Measurements from ENCODE around the gene FLT3.

Gene FLT3

GRCh38 chr13:27991881-27992280 is 108.5 kb downstream of the FLT3 start:
- Histone ChIP-seq H3K27me3 (ENCODE audit: control insufficient read depth in 1 of 2, insufficient read depth in 2 of 2, low read length in 2 of 2) (peaks cover 0 to 3% of the 10 kb centered on the region in 2 donors), H3K9me3 (ENCODE audit: low read length) (no peaks in the 10 kb centered on the region), H3K27ac (ENCODE audit: low read depth, low read length) (no peak overlapping the region), H3K4me3 (ENCODE audit: low read depth in 1 of 2, low read length in 2 of 2) (no peak overlapping the region), H3K4me1 (ENCODE audit: insufficient read depth, low read length) (no peaks in the 10 kb centered on the region), H3K9ac (ENCODE audit: low read length) (no peak overlapping the region), H3K36me3 (ENCODE audit: insufficient read depth, low read length) (no peaks in the 10 kb centered on the region)

- Histone ChIP-seq H3K9ac (ENCODE audit: low read length) (no peak within 1 kb of the TSS), H3K36me3 (ENCODE audit: insufficient read depth, low read length) (no peaks in the 10 kb centered on the region), H3K27ac (ENCODE audit: low read depth, low read length) (no peak within 1 kb of the TSS), H3K4me1 (ENCODE audit: insufficient read depth, low read length) (no peaks in the 10 kb centered on the region), H3K27me3 (ENCODE audit: control insufficient read depth in 1 of 2, insufficient read depth in 2 of 2, low read length in 2 of 2) (peaks cover 6 to 7% of the 10 kb centered on the region in 2 donors), H3K9me3 (ENCODE audit: low read length) (no peaks in the 10 kb centered on the region), H3K4me3 (ENCODE audit: low read depth in 1 of 2, low read length in 2 of 2) (no peak within 1 kb of the TSS)
Observed at GRCh38 chr13:27988520-27988919, 111.9 kb downstream of the FLT3 start, which contains the start of gene URAD. Gene URAD, minus strand, starts transcription at chr13:27988693. Its CDS starts 56 bp downstream, at chr13:27988637.

- Histone ChIP-seq H3K27ac (ENCODE audit: low read depth, low read length) (no peak overlapping the region), H3K4me1 (ENCODE audit: insufficient read depth, low read length) (no peaks in the 10 kb centered on the region), H3K4me3 (ENCODE audit: low read depth in 1 of 2, low read length in 2 of 2) (no peak overlapping the region), H3K36me3 (ENCODE audit: insufficient read depth, low read length) (no peaks in the 10 kb centered on the region), H3K27me3 (ENCODE audit: control insufficient read depth in 1 of 2, insufficient read depth in 2 of 2, low read length in 2 of 2) (peaks cover 24 to 29% of the 10 kb centered on the region in 2 donors), H3K9me3 (ENCODE audit: low read length) (no peaks in the 10 kb centered on the region), H3K9ac (ENCODE audit: low read length) (no peak overlapping the region)
Observed at GRCh38 chr13:27985600-27985999, 114.8 kb downstream of the FLT3 start.

DNA sequence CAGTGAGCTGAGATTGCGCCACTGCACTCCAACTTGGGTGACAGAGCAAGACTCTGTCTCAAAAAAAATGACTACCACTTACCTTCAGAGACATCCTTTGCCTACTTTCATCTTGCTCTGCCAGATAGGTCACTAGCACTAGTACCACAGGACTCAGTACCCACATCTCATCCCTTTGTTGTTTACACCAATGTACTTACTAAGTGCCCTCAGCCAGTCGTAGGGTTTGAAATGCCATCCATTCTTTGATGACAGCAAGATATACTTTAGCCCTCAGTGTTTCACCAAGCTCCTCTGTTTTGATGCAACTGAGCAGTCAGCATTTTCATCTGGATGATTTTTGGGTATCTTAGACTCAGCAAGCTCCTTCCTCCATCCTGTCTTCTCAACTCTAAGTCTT is 118.0 kb downstream of the FLT3 start:
- peaks cover 43 to 61% of the 10 kb centered on the region in 2 donors for H3K27me3 ChIP-seq (ENCODE audit: control insufficient read depth in 1 of 2, insufficient read depth in 2 of 2, low read length in 2 of 2)
- no peak overlapping the region for H3K4me3 ChIP-seq (ENCODE audit: low read depth in 1 of 2, low read length in 2 of 2)
- H3K9me3 ChIP-seq (ENCODE audit: low read length), result no peaks in the 10 kb centered on the region
- no peak overlapping the region for H3K9ac ChIP-seq (ENCODE audit: low read length)
- H3K27ac ChIP-seq (ENCODE audit: low read depth, low read length), result no peak overlapping the region
- H3K4me1 ChIP-seq (ENCODE audit: insufficient read depth, low read length), result peaks cover 6% of the 10 kb centered on the region
- H3K36me3 ChIP-seq (ENCODE audit: insufficient read depth, low read length), result no peaks in the 10 kb centered on the region

DNA sequence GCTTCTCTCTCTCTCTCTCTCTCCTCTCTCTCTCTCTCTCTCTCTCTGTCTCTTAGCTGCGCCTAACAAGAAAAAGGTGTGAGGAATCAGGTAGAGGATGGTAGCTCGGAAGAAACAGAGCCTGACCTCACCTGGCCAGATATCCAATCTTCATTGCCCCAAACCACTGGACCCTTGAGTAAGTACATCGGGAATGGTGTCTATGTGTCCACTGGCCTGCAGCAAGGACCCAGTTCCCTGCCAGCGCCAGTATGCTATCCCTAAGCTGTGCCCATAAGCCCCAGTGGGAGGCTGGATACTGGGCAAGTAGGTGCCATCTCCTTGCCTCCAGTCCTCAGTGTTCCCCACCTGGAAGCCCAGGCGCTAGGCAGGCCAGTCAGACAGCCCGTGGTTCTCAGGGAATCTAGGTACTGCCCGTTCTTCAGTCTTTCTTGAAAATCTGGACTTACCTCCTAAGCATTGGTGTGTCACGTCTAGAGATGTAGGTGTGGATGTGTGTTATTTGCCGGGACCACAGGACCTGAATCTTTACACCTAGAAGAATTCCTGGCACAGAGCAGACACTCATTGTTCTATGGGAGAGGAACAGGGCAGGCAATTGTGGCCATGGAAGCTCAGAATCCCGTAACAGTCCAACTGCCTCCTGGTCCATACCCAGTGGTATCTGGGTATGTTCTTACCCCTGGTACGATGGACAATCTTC is 119.2 kb downstream of the FLT3 start:
- peaks cover 48 to 64% of the 10 kb centered on the region in 2 donors for H3K27me3 ChIP-seq (ENCODE audit: control insufficient read depth in 1 of 2, insufficient read depth in 2 of 2, low read length in 2 of 2)
- no peak overlapping the region for H3K9ac ChIP-seq (ENCODE audit: low read length)
- no peak overlapping the region for H3K4me3 ChIP-seq (ENCODE audit: low read depth in 1 of 2, low read length in 2 of 2)

DNA sequence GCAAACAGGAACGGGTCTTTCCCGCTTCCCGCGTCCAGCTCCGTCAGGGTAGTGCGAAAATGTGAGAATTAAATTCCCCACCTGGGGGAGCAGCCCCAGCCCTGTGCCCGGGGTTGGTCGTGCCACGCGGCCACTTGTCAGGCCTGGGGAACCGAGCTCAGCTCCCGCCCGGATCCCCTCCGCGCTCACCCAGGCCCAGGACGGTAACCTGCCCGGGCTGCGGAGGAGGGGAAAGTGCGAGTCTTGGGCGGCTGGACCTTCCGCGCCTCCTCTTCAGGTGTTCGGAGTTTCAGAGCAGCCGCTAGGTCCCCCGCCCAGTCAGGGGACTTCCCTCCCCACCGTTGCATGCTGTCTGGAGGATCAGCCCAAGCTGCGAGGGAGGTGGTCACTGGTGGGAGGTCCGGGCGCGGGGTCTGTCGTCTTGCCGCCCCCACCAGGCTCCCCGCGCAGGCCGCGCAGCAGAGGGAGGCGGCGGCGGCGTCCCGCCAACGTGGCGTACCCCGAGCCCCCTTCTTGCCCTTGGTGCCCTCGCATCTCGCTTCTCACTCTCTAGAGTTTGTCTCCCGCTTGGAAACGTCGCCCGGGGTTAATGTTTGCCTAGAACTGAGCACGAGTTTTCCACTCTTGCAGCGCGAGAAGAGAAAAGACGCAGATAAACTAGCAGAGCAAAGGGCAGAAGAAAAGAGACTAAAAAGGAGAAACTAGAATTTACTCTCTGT is 119.9 kb downstream of the FLT3 start:
- Histone ChIP-seq H3K4me3 (ENCODE audit: low read depth in 1 of 2, low read length in 2 of 2) (no peak overlapping the region), H3K27me3 (ENCODE audit: control insufficient read depth in 1 of 2, insufficient read depth in 2 of 2, low read length in 2 of 2) (peaks cover 53 to 72% of the 10 kb centered on the region in 2 donors), H3K36me3 (ENCODE audit: insufficient read depth, low read length) (no peaks in the 10 kb centered on the region), H3K27ac (ENCODE audit: low read depth, low read length) (no peak overlapping the region), H3K9me3 (ENCODE audit: low read length) (no peaks in the 10 kb centered on the region), H3K9ac (ENCODE audit: low read length) (no peak overlapping the region), H3K4me1 (ENCODE audit: insufficient read depth, low read length) (peaks cover 6% of the 10 kb centered on the region)

More for the DNA sequence above, 119.2 kb downstream of the FLT3 start:
- Histone ChIP-seq H3K27ac (ENCODE audit: low read depth, low read length) (no peak overlapping the region), H3K9me3 (ENCODE audit: low read length) (no peaks in the 10 kb centered on the region), H3K36me3 (ENCODE audit: insufficient read depth, low read length) (no peaks in the 10 kb centered on the region), H3K4me1 (ENCODE audit: insufficient read depth, low read length) (peaks cover 6% of the 10 kb centered on the region)

DNA sequence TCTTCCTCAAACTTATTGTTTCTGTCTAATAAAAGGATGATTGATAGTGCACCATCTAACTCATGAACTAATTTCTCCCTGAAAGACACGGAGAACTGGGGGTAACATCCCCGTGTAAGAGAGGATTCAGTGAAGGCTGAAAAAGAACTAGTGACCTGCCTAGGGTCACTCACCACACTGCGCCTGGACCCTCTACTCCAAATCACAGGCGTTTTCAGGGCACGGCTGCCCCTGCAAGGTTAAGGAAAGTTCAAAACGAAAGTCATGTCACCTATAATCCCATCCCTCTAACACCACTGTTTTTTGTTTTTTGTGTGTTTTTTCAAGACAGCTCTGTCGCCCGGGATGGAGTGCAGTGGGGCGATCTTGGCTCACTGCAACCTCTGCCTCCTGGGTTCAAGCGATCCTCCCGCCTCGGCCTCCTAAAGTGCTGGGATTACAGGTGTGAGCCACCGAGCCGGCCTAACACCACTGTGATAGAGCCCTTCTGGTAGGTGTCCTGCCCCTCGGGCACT is 120.6 kb downstream of the FLT3 start:
- H3K36me3 ChIP-seq (ENCODE audit: insufficient read depth, low read length), result no peaks in the 10 kb centered on the region
- H3K27ac ChIP-seq (ENCODE audit: low read depth, low read length), result no peak overlapping the region
- H3K27me3 ChIP-seq (ENCODE audit: control insufficient read depth in 1 of 2, insufficient read depth in 2 of 2, low read length in 2 of 2), result peaks cover 58 to 78% of the 10 kb centered on the region in 2 donors
- H3K9me3 ChIP-seq (ENCODE audit: low read length), result no peaks in the 10 kb centered on the region
- H3K4me3 ChIP-seq (ENCODE audit: low read depth in 1 of 2, low read length in 2 of 2), result no peak overlapping the region
- H3K9ac ChIP-seq (ENCODE audit: low read length), result no peak overlapping the region
- H3K4me1 ChIP-seq (ENCODE audit: insufficient read depth, low read length), result peaks cover 6% of the 10 kb centered on the region

DNA sequence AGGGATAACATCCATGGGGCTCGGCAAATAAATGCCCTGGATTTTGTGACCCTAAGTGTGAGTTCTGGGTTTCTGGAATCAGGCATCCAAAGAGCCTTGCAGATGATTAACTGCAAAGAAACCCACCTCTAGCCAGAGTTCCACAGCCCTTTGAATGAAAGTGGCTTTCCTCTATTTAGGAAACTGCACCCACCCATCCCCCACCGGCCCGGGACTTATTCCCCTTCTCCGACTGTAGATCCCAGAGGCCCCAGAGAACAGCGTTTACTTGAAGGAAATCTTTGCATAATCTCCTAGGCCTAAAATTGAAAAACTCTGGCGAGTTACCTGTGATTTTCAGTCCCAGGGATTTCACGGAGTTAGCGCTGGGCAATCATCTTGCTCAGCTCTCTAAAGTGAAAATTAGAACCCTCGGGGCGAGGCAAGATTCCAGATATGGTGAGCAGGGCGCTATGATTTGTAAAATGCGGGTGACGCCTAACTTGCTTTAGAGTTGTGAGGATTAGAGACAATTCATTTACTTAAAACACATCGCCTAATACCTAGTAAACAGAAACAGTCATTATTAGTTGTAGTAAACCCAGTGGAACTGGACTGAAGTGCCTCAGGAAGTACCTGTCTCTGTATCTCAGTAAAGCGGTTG is 121.3 kb downstream of the FLT3 start:
- Histone ChIP-seq H3K9me3 (ENCODE audit: low read length) (no peaks in the 10 kb centered on the region), H3K9ac (ENCODE audit: low read length) (no peak overlapping the region), H3K4me3 (ENCODE audit: low read depth in 1 of 2, low read length in 2 of 2) (no peak overlapping the region), H3K36me3 (ENCODE audit: insufficient read depth, low read length) (no peaks in the 10 kb centered on the region), H3K27ac (ENCODE audit: low read depth, low read length) (no peak overlapping the region), H3K4me1 (ENCODE audit: insufficient read depth, low read length) (peaks cover 6% of the 10 kb centered on the region), H3K27me3 (ENCODE audit: control insufficient read depth in 1 of 2, insufficient read depth in 2 of 2, low read length in 2 of 2) (peaks cover 63 to 79% of the 10 kb centered on the region in 2 donors)

GRCh38 chr13:27978301-27978968 is 121.9 kb downstream of the FLT3 start:
- H3K36me3 ChIP-seq (ENCODE audit: insufficient read depth, low read length), result no peaks in the 10 kb centered on the region
- H3K4me3 ChIP-seq (ENCODE audit: low read depth in 1 of 2, low read length in 2 of 2), result no peak overlapping the region
- H3K9me3 ChIP-seq (ENCODE audit: low read length), result no peaks in the 10 kb centered on the region
- H3K9ac ChIP-seq (ENCODE audit: low read length), result no peak overlapping the region
- peaks cover 6% of the 10 kb centered on the region for H3K4me1 ChIP-seq (ENCODE audit: insufficient read depth, low read length)
- H3K27ac ChIP-seq (ENCODE audit: low read depth, low read length), result no peak overlapping the region
- peaks cover 60 to 79% of the 10 kb centered on the region in 2 donors for H3K27me3 ChIP-seq (ENCODE audit: control insufficient read depth in 1 of 2, insufficient read depth in 2 of 2, low read length in 2 of 2)

GRCh38 chr13:27977476-27978300 is 122.7 kb downstream of the FLT3 start:
- Histone ChIP-seq H3K36me3 (ENCODE audit: insufficient read depth, low read length) (no peaks in the 10 kb centered on the region), H3K27me3 (ENCODE audit: control insufficient read depth in 1 of 2, insufficient read depth in 2 of 2, low read length in 2 of 2) (peaks cover 54 to 74% of the 10 kb centered on the region in 2 donors), H3K4me1 (ENCODE audit: insufficient read depth, low read length) (peaks cover 6% of the 10 kb centered on the region), H3K9ac (ENCODE audit: low read length) (no peak overlapping the region), H3K9me3 (ENCODE audit: low read length) (no peaks in the 10 kb centered on the region), H3K27ac (ENCODE audit: low read depth, low read length) (no peak overlapping the region), H3K4me3 (ENCODE audit: low read depth in 1 of 2, low read length in 2 of 2) (no peak overlapping the region)
